Lung (tissue), 12 donors: ENCODE results near the gene GSPT1. TPM values are rescaled to one million over a fixed set of nuclear protein-coding genes. Genes with fewer than 3 reads are reported as not detected.

Source experiments
- ATAC-seq: fragments of 200-7000 bp; cut with Tn5 transposase; one replicate; pipeline ENCODE4 v1.9.1; 2020; ENCODE audit warnings: moderate number of reproducible peaks; ENCODE audit not compliant: insufficient read depth, low FRiP score
- DNase-seq, 3 donors: peaks; one replicate each; pipeline ENCODE4 v3.0.0-alpha.2; 2013 to 2017
- H3K27ac ChIP-seq, 2 donors: one replicate each; pipeline ENCODE4 v1.5.1; 2013; ENCODE audit warnings: mild to moderate bottlenecking in 2 of 2, moderate library complexity in 2 of 2, control low read depth in 1 of 2, inconsistent platforms in 1 of 2, low read depth in 1 of 2, low read length in 1 of 2
- H3K27me3 ChIP-seq, 3 donors: one replicate each; pipeline ENCODE4 v1.5.1; 2013; ENCODE audit warnings: low read length in 2 of 3; ENCODE audit not compliant: control insufficient read depth in 3 of 3, insufficient read depth in 3 of 3
- H3K36me3 ChIP-seq, 4 donors: one replicate each; pipeline ENCODE4 v1.5.1; 2013; ENCODE audit warnings: low read length in 4 of 4, mild to moderate bottlenecking in 1 of 4, moderate library complexity in 1 of 4; ENCODE audit not compliant: control insufficient read depth in 4 of 4, insufficient read depth in 4 of 4
- H3K4me1 ChIP-seq, 5 donors: one replicate each; pipeline ENCODE4 v1.5.1; 2013; ENCODE audit warnings: low read length in 5 of 5, mild to moderate bottlenecking in 2 of 5, moderate library complexity in 1 of 5; ENCODE audit not compliant: control insufficient read depth in 5 of 5, insufficient read depth in 5 of 5
- H3K4me3 ChIP-seq: one replicate; pipeline ENCODE4 v1.5.1; 2013; ENCODE audit warnings: mild to moderate bottlenecking, control low read depth, moderate library complexity
- H3K9ac ChIP-seq, 2 donors: one replicate each; pipeline ENCODE4 v1.5.1; 2013; ENCODE audit warnings: low read length in 2 of 2, control low read depth in 1 of 2; ENCODE audit not compliant: insufficient read depth in 1 of 2
- H3K9me3 ChIP-seq, 4 donors: one replicate each; pipeline ENCODE4 v1.5.1; 2013; ENCODE audit warnings: low read length in 3 of 4, mild to moderate bottlenecking in 1 of 4, moderate library complexity in 1 of 4; ENCODE audit not compliant: control insufficient read depth in 4 of 4, insufficient read depth in 3 of 4
- WGBS, 2 donors: extraction: QIAGEN DNeasy Blood & Tissue Kit; methylation state at CpG; one replicate each; pipeline ENCODE4 v1.1.7; 2013; 5-methylcytosine and 5-hydroxymethylcytosine counted together
- polyA plus RNA-seq, 2 donors: library from polyadenylated mRNA; stranded (reverse); fragments of 200-250 nt; gene quantifications; one replicate each; pipeline ENCODE4 v1.2.1, GENCODE V29; 2013
- total RNA-seq, 2 donors: library from RNA; depleted of rRNA in 1 of 2; stranded (reverse); fragments of >200 nt in 1 of 2; gene quantifications; one replicate each; pipeline ENCODE4 v1.2.1, GENCODE V29; 2014 to 2021
- TF ChIP-seq, protein P1 (sequence below): IDR thresholded peaks from 2 replicates; pipeline ENCODE4 v1.5.1; 2012; ENCODE audit warnings: mild to moderate bottlenecking; ENCODE audit errors: control extremely low read depth, extremely low read depth
- donor health status: control.
- donor health status: control.
- donor health status: Bipolar disorder and iron deficiency.
- donor health status: healthy.
- donor health status: DM: yes; HTN: yes; CAD: no.

Gene GSPT1
- total and polyA plus RNA-seq, 4 donors: 27.2 to 116 (median 83.6) TPM

DNA sequence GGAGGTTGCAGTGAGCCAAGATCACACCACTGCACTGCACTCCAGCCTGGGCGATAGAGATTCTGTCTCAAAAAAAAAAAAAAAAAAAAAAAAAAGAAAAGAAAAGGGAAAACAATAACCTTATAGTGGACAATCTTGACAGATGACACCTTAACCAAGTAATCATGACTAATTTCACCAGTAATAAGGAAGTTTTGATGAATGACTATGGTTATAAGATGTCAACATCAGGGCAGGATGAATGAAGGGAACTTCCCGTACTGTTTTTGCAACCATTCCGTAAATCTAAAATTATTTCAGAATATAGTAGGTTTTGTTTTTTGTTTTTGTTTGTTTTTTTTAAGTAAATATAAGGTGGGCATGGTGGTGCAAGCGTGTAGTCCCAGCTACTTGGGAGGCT is 23.0 kb downstream of the GSPT1 start:
- TF ChIP-seq, protein P1, sequence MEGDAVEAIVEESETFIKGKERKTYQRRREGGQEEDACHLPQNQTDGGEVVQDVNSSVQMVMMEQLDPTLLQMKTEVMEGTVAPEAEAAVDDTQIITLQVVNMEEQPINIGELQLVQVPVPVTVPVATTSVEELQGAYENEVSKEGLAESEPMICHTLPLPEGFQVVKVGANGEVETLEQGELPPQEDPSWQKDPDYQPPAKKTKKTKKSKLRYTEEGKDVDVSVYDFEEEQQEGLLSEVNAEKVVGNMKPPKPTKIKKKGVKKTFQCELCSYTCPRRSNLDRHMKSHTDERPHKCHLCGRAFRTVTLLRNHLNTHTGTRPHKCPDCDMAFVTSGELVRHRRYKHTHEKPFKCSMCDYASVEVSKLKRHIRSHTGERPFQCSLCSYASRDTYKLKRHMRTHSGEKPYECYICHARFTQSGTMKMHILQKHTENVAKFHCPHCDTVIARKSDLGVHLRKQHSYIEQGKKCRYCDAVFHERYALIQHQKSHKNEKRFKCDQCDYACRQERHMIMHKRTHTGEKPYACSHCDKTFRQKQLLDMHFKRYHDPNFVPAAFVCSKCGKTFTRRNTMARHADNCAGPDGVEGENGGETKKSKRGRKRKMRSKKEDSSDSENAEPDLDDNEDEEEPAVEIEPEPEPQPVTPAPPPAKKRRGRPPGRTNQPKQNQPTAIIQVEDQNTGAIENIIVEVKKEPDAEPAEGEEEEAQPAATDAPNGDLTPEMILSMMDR: no peak
- H3K9ac ChIP-seq: no peak overlapping the region
- H3K27me3 ChIP-seq: no peaks in the 10 kb centered on the region
- H3K27ac ChIP-seq: no peak overlapping the region
- no peaks in the 10 kb centered on the region for H3K9me3 ChIP-seq
- peaks cover 16 to 27% (median 19%) of the 10 kb centered on the region in 4 donors for H3K36me3 ChIP-seq
- DNase-seq (no peak), ATAC-seq (no peak)
- H3K4me1 ChIP-seq: peaks cover 0 to 2% (median 0%) of the 10 kb centered on the region in 5 donors
- no peak overlapping the region for H3K4me3 ChIP-seq
- 56 to 87% methylated on average over 4 of the region's 4 CpGs for WGBS, 2 donors

DNA sequence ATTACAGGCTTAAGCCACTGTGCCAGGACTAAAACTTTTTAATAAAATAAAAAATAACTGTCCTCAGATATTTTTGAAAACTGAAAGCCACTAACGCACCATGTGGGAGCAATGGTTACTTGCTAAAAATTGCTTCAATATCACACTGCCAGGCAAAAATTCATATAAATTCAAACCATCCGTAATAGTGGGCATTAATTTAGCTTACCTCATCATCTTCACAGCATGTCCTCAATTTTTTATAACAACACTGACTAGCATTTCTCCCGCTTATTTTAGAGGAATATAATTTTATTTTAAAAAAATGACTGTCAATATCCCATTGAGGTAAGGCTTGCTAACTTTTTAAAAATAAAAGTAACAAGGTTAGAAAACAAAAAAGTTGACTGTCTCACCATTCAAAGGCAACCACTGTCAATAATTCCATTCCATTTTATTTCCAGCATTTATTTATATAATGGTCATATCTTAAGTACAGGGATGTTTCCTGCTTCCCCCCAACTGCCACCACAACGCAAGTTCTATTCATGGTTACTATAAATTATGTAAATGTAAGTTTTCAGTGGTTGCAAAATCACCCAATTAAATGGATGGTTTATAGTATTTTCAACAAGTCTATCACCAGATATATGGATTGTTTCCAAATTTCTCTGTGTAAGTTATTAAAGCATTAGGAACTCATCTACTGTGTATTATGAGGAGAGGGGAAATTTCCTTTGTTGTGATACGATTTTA is 25.4 kb downstream of the GSPT1 start:
- H3K9me3 ChIP-seq: no peaks in the 10 kb centered on the region
- no peak overlapping the region for H3K4me3 ChIP-seq
- no peak for ATAC-seq
- no peaks in the 10 kb centered on the region for H3K4me1 ChIP-seq
- no peak for DNase-seq
- TF ChIP-seq, protein P1: no peak
- H3K27me3 ChIP-seq: no peaks in the 10 kb centered on the region
- peaks cover 16 to 25% (median 22%) of the 10 kb centered on the region in 4 donors for H3K36me3 ChIP-seq
- H3K9ac ChIP-seq: no peak overlapping the region
- 60 to 77% methylated on average over 5 of the region's 5 CpGs for WGBS, 2 donors
- H3K27ac ChIP-seq: no peak overlapping the region

DNA sequence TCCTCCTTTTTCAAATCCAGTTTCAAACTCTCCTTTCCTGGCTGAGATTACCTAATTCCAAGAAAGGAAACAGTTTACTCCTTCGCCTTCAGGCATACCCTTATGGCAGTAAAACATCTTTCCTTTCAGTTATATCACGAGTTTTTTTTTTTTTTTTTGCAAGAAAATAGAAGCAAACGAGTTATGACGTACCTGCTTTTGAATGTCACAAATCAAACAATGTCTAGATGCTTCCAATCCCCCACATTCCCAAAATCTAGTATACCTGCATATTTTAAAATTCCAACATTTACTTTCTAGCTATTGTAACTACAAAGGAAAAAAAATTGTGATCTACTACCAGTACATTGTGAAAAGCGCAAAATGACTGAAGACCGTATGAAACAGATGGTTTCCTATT is 28.9 kb downstream of the GSPT1 start:
- ATAC-seq (no peak), DNase-seq (no peak)
- Histone ChIP-seq H3K4me1 (no peaks in the 10 kb centered on the region), H3K36me3 (peaks cover 13 to 35% (median 22%) of the 10 kb centered on the region in 4 donors), H3K9ac (no peak overlapping the region), H3K27ac (no peak overlapping the region), H3K9me3 (no peaks in the 10 kb centered on the region), H3K4me3 (no peak overlapping the region), H3K27me3 (no peaks in the 10 kb centered on the region)
- 93% methylated on average over 6 of the region's 6 CpGs for WGBS, 2 donors
- TF ChIP-seq, protein P1: no peak
